Naive thymus-derived CD8-positive, alpha-beta T cell (primary cell): ENCODE data around the gene SH3RF3. TPM values are rescaled to one million over a fixed set of nuclear protein-coding genes. Genes with fewer than 3 reads are reported as not detected.

Experiments
- ATAC-seq, 2 donors: fragments of 150-1000 bp; cut with Tn5 transposase in 1 of 2; sonication (Bioruptor Pico), chemical (Tn5 transposase) in 1 of 2; 1 replicate in 1 of 2; 2 replicates in 1 of 2; pipeline ENCODE4 v1.10.0; 2021; ENCODE audit warnings: mild to moderate bottlenecking in 2 of 2, moderate library complexity in 2 of 2
- POLR2A ChIA-PET: fragments of 350-600 bp; sonication (Branson Sonifier 250); formaldehyde crosslinking; loops from one replicate; lab custom pipeline; 2021; ENCODE audit warnings: antibody characterized with exemption; lab: Charles Lee
- DNase-seq, 10 donors: peaks; one replicate each; pipeline versions ENCODE4 v3.0.0 to v3.0.0-alpha.2; 2020 to 2022
- H3K27ac Mint-ChIP-seq, 10 donors: one replicate each; pipeline ENCODE4 v1.8.0; 2020 to 2022; ENCODE audit warnings: mild to moderate bottlenecking in 10 of 10, mixed read lengths in 10 of 10, moderate library complexity in 4 of 10, inconsistent platforms in 1 of 10
- H3K27me3 Mint-ChIP-seq, 5 donors: one replicate each; pipeline ENCODE4 v1.8.0; 2021 to 2022; ENCODE audit warnings: mixed read lengths in 5 of 5
- H3K36me3 Mint-ChIP-seq, 3 donors: one replicate each; pipeline ENCODE4 v1.8.0; 2020 to 2022; ENCODE audit warnings: mixed read lengths in 3 of 3, mild to moderate bottlenecking in 2 of 3, inconsistent platforms in 1 of 3
- H3K4me1 Mint-ChIP-seq, 4 donors: one replicate each; pipeline ENCODE4 v1.8.0; 2021 to 2022; ENCODE audit warnings: mixed read lengths in 4 of 4
- H3K4me3 Mint-ChIP-seq, 10 donors: one replicate each; pipeline ENCODE4 v1.8.0; 2020 to 2022; ENCODE audit warnings: mild to moderate bottlenecking in 10 of 10, mixed read lengths in 10 of 10, moderate library complexity in 6 of 10, inconsistent platforms in 1 of 10
- H3K9me3 Mint-ChIP-seq, 9 donors: one replicate each; pipeline ENCODE4 v1.8.0; 2020 to 2022; ENCODE audit warnings: mixed read lengths in 9 of 9, mild to moderate bottlenecking in 3 of 9, inconsistent platforms in 1 of 9, moderate library complexity in 1 of 9
- polyA plus RNA-seq, 3 donors: library from polyadenylated mRNA; unstranded; fragments of 300-500 nt; fragmentation: Illumina TruSeq; gene quantifications; one replicate each; pipeline ENCODE4 v1.2.3, GENCODE V29; 2021
- total RNA-seq, 8 experiments: library from RNA in 2 of 8; stranded (reverse) in 2 of 8; gene quantifications; one replicate each; pipeline ENCODE4 v1.2.3 and lab custom pipeline; 2021 to 2026

Gene SH3RF3
- total and polyA plus RNA-seq, 5 experiments from 2014 or later: 0.39 to 15.1 (median 4.4) TPM

DNA sequence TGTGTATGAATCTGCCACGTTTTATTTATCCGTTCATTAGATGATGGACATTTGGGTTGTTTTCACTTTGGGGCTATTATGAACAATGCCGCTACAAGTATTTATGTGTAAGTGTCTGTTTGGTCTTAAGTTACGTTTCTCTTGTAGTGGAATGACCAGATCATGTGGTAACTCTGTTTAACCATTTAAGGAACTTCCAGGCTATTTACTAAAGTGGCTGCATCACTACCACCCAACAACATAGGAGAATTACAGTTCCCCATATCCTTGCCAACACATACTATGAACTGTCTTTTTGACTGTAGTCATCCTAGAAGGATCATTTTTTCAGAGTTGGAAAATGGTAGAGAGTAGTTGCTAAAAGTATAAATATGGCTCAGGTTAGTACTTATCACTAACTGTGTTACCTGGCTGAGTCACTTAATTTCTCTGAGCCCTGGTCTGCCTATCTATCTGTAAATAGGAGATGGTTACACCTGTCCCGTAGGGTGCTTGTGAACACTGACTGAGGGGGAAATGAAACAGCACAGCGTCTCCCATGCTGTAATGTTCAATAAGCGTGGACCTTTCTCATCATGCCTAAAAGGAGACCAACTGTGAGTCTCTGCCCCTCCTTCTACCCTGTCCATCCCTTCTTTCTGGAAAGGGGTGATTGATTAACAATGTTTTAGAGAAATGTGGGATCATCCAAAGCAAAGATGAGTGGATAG lies 103.1 kb downstream of the SH3RF3 start:
- H3K36me3 Mint-ChIP-seq: no peaks in the 10 kb centered on the region
- POLR2A ChIA-PET: interaction anchor here (0.6 kb wide), 1 partner anchor 363 kb away, joined by 3 read pairs; no protein-coding TSS in a partner anchor
- no peak overlapping the region for H3K27ac Mint-ChIP-seq
- peaks cover 18 to 47% (median 37%) of the 10 kb centered on the region in 4 donors for H3K4me1 Mint-ChIP-seq
- no peak overlapping the region for H3K4me3 Mint-ChIP-seq
- ATAC-seq (no peak), DNase-seq (no peak)
- peaks cover 0 to 3% (median 0%) of the 10 kb centered on the region in 9 donors for H3K9me3 Mint-ChIP-seq
- no peaks in the 10 kb centered on the region for H3K27me3 Mint-ChIP-seq

DNA sequence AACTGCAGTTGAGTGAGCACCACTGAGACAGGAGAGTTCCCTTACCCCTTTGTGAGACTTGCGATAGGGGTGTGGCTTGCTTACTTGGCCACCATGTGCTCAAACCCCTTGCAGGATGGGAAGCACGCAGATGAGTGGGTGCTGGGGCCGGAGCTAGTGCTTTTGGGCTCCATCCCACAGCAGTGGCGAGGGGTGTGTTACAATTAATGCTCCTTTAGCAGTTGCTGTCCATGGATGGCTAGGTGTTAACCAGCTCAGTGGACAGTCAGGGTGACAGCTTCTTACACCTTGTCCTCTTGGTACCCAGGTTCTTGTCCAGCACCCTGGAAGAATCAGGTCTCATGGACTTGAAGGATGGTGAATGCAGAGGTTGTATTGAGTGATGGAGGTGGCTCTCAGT lies 103.9 kb downstream of the SH3RF3 start:
- H3K4me3 Mint-ChIP-seq: no peak overlapping the region
- ATAC-seq (no peak), DNase-seq (no peak)
- H3K27ac Mint-ChIP-seq: no peak overlapping the region
- H3K4me1 Mint-ChIP-seq: peaks cover 18 to 53% (median 36%) of the 10 kb centered on the region in 4 donors
- POLR2A ChIA-PET: interaction anchor here (0.6 kb wide), 1 partner anchor 364 kb away, joined by 3 read pairs; no protein-coding TSS in a partner anchor
- peaks cover 0 to 3% (median 0%) of the 10 kb centered on the region in 9 donors for H3K9me3 Mint-ChIP-seq
- no peaks in the 10 kb centered on the region for H3K27me3 Mint-ChIP-seq
- H3K36me3 Mint-ChIP-seq: no peaks in the 10 kb centered on the region

DNA sequence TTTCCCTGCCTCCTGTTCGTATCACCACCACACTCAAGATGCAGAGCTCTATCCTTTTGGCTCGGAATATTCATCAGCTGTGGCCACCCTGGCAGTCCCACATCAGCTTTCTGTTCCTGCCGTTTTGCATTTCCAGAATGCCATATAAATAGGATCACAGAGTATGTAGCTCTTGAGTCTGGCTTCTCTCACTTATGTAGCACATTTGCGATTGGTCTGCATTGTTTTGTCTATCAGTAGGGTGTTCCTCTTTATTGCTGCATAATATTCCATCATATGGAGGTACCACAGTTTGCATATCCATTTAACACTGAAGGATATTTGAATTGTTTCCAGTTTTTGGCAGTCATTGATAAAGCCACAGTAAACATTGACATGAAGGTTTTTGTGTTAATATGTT lies 104.6 kb downstream of the SH3RF3 start:
- POLR2A ChIA-PET: no interaction called here
- no peak for ATAC-seq

DNA sequence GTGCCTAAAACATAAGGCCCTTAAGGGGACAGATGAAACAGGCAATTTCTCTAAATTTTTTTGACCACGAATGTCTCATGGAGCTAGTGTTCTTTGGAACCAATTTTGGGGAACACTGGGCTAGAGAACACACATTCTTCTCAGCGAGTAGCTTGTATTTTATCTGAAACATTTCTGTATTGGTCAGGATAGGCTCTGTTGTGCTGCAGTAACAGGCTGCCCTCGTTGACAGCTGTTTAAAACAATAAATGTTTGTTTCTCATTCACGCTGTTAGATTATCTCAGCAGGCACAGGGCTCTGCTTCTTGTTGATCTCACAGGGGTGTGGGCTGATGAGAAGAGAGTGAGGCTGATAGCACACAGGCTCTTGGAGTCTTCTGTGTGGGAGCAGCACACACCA lies 105.3 kb downstream of the SH3RF3 start:
- POLR2A ChIA-PET: no interaction called here

More for the DNA sequence above, 104.6 kb downstream of the SH3RF3 start:
- no peak overlapping the region for H3K27ac Mint-ChIP-seq
- H3K27me3 Mint-ChIP-seq: no peaks in the 10 kb centered on the region
- peaks cover 0 to 3% (median 0%) of the 10 kb centered on the region in 9 donors for H3K9me3 Mint-ChIP-seq
- peaks cover 21 to 56% (median 38%) of the 10 kb centered on the region in 4 donors for H3K4me1 Mint-ChIP-seq
- no peak for DNase-seq
- H3K36me3 Mint-ChIP-seq: no peaks in the 10 kb centered on the region
- H3K4me3 Mint-ChIP-seq: no peak overlapping the region

DNA sequence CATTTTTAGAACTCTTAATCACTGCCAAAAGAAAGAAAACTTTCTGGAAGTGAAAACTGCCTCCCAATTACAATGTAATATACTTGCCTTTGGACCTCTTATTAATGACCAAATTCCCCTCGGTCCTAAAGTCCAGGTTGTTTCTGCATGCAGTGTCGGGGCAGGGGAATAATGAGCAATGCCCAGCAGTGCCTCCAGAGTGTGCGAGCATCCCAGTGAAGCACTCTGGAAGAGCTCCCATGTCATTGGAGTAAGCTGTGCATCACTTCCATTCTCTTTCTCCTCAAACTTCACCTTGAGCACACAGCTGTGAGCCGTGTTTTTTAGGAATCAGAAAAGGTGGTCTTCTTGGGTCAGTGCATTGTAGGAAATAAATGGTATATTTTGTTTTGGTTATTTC lies 107.1 kb downstream of the SH3RF3 start:
- Mint-ChIP-seq H3K4me1 (peaks cover 21 to 58% (median 35%) of the 10 kb centered on the region in 4 donors), H3K27me3 (no peaks in the 10 kb centered on the region), H3K4me3 (no peak overlapping the region), H3K9me3 (peaks cover 0 to 3% (median 0%) of the 10 kb centered on the region in 9 donors), H3K36me3 (no peaks in the 10 kb centered on the region), H3K27ac (peak overlapping the region in 1 of 10 donors; percentile 35)
- DNase-seq: no peak
- POLR2A ChIA-PET: interaction anchor here (1.4 kb wide), 1 partner anchor 20 kb away, joined by 3 read pairs; no protein-coding TSS in a partner anchor
- no peak for ATAC-seq

More for the DNA sequence above, 105.3 kb downstream of the SH3RF3 start:
- Mint-ChIP-seq H3K27ac (no peak overlapping the region), H3K36me3 (no peaks in the 10 kb centered on the region), H3K27me3 (no peaks in the 10 kb centered on the region), H3K4me3 (no peak overlapping the region), H3K4me1 (peaks cover 23 to 56% (median 40%) of the 10 kb centered on the region in 4 donors), H3K9me3 (peaks cover 0 to 3% (median 0%) of the 10 kb centered on the region in 9 donors)
- ATAC-seq: no peak
- no peak for DNase-seq

DNA sequence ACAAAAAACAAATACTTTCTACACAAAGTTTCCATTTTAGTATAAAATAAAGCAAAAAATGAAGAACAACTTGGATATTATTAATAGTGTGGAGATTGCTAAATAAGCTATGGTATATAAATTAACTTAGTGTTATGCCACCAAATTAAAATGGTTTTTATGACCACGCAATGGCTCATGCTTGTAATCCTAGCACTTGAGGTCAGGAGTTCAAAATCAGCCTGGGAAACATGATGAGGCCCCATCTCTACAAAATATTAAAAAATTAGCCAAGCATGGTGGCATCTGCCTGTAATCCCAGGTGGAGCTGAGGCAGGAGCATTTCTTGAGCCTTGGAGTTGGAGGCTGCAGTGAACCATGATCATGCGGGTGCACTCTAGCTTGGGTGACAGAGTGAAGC lies 108.8 kb downstream of the SH3RF3 start:
- DNase-seq (no peak), ATAC-seq (no peak)
- Mint-ChIP-seq H3K36me3 (no peaks in the 10 kb centered on the region), H3K27me3 (no peaks in the 10 kb centered on the region), H3K9me3 (peaks cover 0 to 3% (median 0%) of the 10 kb centered on the region in 9 donors), H3K27ac (peak overlapping the region in 1 of 10 donors; percentile 4), H3K4me1 (peaks cover 23 to 49% (median 37%) of the 10 kb centered on the region in 4 donors), H3K4me3 (no peak overlapping the region)
- POLR2A ChIA-PET: no interaction called here

DNA sequence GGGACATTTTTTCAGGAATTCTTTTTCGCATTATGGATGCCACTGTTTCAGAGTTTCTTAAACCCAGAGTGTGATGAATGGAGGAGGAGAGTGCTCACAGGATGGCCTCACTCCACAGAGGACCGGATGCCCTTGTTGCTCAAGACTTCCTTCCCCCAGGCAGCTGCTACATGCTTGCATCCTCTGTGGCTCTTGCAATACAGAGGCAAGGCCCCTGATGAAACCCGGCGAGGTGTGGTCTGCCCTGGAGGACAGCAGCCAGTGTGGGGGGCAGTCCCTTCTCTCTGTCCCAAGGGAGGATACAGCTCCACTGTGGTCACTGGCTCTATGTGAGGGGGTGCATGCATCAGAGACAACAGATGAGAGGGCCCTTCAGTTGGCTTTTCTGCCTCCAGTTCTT lies 109.6 kb downstream of the SH3RF3 start:
- Mint-ChIP-seq H3K4me1 (peaks cover 26 to 50% (median 41%) of the 10 kb centered on the region in 4 donors), H3K4me3 (peak overlapping the region in 9 of 10 donors; percentile 43 to 77 (median 65)), H3K27me3 (no peaks in the 10 kb centered on the region), H3K36me3 (no peaks in the 10 kb centered on the region), H3K9me3 (peaks cover 0 to 3% (median 0%) of the 10 kb centered on the region in 9 donors), H3K27ac (peak overlapping the region in 9 of 10 donors; percentile 21 to 88 (median 66))
- POLR2A ChIA-PET: interaction anchor here (1.1 kb wide), 1 partner anchor 109 kb away, joined by 3 read pairs; the partner anchor contains the start of gene SH3RF3
- DNase-seq (peak in 8 of 10 donors; percentile 16 to 69 (median 40)), ATAC-seq (peak; percentile 97 to 98)

DNA sequence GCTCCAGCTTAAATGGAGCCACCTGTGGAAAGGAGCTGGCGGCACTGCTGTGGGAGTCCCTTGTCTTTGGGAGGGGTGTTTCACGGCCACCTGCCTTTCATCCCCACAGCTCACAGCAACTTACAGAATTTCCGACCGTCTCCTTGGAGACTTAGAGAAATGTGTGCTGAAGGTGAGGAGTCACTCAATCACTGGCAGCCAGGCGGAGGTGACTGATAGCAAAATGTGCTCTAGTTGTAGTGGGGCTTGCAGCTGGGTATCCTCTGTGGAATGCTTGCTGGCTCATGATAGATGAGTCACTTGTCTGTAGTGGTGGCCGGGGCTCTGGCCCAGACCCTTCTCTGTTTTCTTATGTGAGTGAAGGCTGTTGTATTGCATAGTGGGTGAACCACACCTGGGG lies 110.7 kb downstream of the SH3RF3 start:
- ATAC-seq (no peak), DNase-seq (no peak)
- POLR2A ChIA-PET: interaction anchor here (1.1 kb wide), 1 partner anchor 110 kb away, joined by 3 read pairs; the partner anchor contains the start of gene SH3RF3
- peak overlapping the region in 1 of 10 donors; percentile 12 for H3K27ac Mint-ChIP-seq
- no peaks in the 10 kb centered on the region for H3K36me3 Mint-ChIP-seq
- no peaks in the 10 kb centered on the region for H3K9me3 Mint-ChIP-seq
- H3K4me3 Mint-ChIP-seq: no peak overlapping the region
- peaks cover 28 to 61% (median 44%) of the 10 kb centered on the region in 4 donors for H3K4me1 Mint-ChIP-seq
- H3K27me3 Mint-ChIP-seq: no peaks in the 10 kb centered on the region

DNA sequence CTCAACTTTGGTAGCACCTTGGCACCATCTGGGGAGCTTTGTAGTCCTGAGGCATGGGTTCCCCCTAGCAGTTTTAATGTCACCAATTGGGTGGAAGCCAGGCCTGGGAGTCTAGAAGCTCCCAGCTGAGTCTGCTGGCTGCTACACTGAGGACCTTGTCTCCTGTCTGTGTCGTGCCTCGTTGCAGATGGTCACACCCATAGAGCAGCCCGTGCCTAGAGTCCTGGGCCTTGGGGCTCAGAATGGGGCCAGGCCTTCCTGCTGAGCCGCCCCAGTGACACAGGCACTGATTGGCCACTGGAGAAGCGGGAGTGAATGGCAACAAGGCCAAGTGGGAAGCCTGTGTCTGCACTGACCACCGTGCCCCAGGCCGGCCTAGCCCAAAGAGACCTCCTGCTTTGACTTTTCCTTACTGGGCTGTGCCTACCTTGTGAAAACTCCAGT lies 113.2 kb downstream of the SH3RF3 start:
- Mint-ChIP-seq H3K27ac (peak overlapping the region in 1 of 10 donors; percentile 61), H3K36me3 (no peaks in the 10 kb centered on the region), H3K4me3 (no peak overlapping the region), H3K27me3 (no peaks in the 10 kb centered on the region), H3K9me3 (no peaks in the 10 kb centered on the region), H3K4me1 (peaks cover 16 to 42% (median 35%) of the 10 kb centered on the region in 4 donors)
- POLR2A ChIA-PET: no interaction called here
- ATAC-seq: no peak
- DNase-seq: no peak

DNA sequence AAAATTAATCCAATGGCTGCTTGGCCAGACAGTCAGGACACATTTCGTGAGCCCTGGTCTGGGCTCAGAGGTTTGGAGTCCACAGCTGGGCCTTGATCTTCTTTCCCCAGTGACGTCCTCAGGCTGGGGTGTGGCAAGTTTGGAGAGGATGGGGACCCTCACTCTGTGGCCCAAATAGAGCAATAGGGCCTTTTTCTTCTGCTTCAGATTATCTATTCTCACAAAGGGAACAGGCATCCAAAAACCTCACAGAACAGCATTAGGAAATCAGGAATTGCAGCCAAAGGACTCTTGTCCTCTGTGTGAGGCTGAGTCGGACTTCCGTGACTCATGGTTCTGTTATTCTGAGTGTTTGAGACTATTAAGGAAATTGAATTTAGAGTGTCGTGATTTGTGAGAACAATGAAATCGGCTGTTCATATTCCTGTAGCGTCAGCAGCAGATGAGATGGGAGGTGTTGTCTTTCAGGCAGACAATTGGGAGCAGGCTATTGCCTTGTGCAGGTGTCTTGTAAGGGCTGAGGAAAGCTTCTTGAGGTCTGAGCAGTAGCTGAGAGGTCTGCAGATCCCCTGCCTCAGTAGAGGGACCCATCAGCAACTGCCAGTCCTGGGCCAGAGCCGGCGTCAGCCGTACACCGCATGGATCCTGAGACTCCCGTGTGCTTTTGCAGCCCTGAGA lies 113.8 kb downstream of the SH3RF3 start:
- DNase-seq (no peak), ATAC-seq (no peak)
- H3K27ac Mint-ChIP-seq: peak overlapping the region in 1 of 10 donors; percentile 61
- H3K27me3 Mint-ChIP-seq: no peaks in the 10 kb centered on the region
- no peak overlapping the region for H3K4me3 Mint-ChIP-seq
- POLR2A ChIA-PET: no interaction called here
- H3K4me1 Mint-ChIP-seq: peaks cover 16 to 48% (median 37%) of the 10 kb centered on the region in 4 donors
- H3K9me3 Mint-ChIP-seq: no peaks in the 10 kb centered on the region
- no peaks in the 10 kb centered on the region for H3K36me3 Mint-ChIP-seq

DNA sequence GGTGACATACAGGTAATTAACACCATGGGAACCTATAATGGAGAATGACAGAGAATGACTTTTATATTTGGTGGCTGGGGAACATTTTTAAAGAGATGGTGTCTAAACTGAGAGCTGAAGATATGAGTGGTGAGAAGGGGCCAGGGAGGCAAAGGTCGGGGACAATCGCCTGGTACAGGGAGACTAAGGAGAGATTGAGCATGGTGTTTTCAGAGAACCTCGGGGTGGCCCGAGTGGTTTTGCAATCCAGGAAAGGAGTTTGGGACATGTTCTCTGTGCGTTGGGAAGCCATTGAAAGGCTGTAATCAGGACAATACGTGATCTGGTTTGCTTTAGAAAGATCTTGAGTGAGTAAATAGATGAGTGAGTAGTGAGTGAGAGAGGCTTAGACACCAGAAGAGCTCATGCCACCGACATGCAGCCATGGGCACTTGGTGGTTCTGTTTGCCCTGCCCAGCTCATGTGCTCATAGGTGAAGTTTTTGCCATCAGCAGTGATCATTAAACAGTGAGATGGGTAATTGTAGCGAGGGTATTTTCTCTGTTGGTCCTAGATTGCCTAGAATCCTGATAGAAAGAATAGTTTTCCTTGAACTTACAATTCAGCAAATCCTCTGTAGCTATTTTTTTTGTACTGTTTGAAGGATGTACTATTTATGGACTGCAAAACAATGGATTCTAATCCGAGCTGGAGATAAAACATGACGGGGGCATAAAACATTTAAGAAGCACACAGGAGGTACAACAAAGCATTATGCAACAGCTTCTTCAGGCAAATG lies 114.7 kb downstream of the SH3RF3 start:
- POLR2A ChIA-PET: no interaction called here

DNA sequence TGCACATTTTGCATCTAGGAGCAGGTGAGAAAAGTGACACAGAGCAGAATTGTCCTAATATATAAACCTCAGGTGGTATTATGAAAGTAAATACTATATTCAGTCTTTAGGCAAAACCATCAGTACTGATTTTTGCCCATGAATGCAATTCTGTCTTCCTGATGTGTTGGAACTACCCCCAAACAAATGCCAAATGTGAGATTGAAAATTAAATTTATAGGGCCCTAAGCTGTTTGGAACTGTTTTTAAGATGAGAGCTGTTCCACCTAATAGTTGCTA lies 115.2 kb downstream of the SH3RF3 start:
- H3K27ac Mint-ChIP-seq: no peak overlapping the region
- peaks cover 19 to 44% (median 35%) of the 10 kb centered on the region in 4 donors for H3K4me1 Mint-ChIP-seq
- H3K27me3 Mint-ChIP-seq: no peaks in the 10 kb centered on the region
- ATAC-seq (no peak), DNase-seq (no peak)
- no peak overlapping the region for H3K4me3 Mint-ChIP-seq
- POLR2A ChIA-PET: no interaction called here
- no peaks in the 10 kb centered on the region for H3K36me3 Mint-ChIP-seq
- H3K9me3 Mint-ChIP-seq: no peaks in the 10 kb centered on the region

More for the DNA sequence above, 114.7 kb downstream of the SH3RF3 start:
- no peaks in the 10 kb centered on the region for H3K9me3 Mint-ChIP-seq
- ATAC-seq: no peak
- H3K4me3 Mint-ChIP-seq: no peak overlapping the region
- H3K4me1 Mint-ChIP-seq: peaks cover 18 to 50% (median 37%) of the 10 kb centered on the region in 4 donors
- no peaks in the 10 kb centered on the region for H3K27me3 Mint-ChIP-seq
- DNase-seq: no peak
- peak overlapping the region in 2 of 10 donors; percentile 28 to 66 for H3K27ac Mint-ChIP-seq
- no peaks in the 10 kb centered on the region for H3K36me3 Mint-ChIP-seq
